BLaER1 treated with 17β-estradiol and CSF1 and Interleukin-3, amounts not matched to agents 10 nM and 100 nM (cell line): ENCODE data around the gene SUGP2.

ENCODE experiments used
- H3K27ac ChIP-seq, 11 experiments: shearing (Covaris generic); formaldehyde crosslinking; 2 replicates each; pipeline ENCODE4 v1.8.1; 2022
- H3K27me3 ChIP-seq, 11 experiments: shearing (Covaris generic); formaldehyde crosslinking; 2 replicates each; pipeline ENCODE4 v1.8.1; 2022
- H3K36me3 ChIP-seq, 11 experiments: shearing (Covaris generic); formaldehyde crosslinking; 2 replicates each; pipeline ENCODE4 v1.8.1; 2022
- H3K4me1 ChIP-seq, 10 experiments: shearing (Covaris generic); formaldehyde crosslinking; 2 replicates each; pipeline ENCODE4 v1.8.1; 2022
- H3K4me2 ChIP-seq, 11 experiments: shearing (Covaris generic); formaldehyde crosslinking; 2 replicates each; pipeline ENCODE4 v1.8.1; 2022
- H3K4me3 ChIP-seq, 10 experiments: shearing (Covaris generic); formaldehyde crosslinking; 2 replicates each; pipeline ENCODE4 v1.8.1; 2022
- H3K9ac ChIP-seq, 11 experiments: shearing (Covaris generic); formaldehyde crosslinking; 2 replicates each; pipeline ENCODE4 v1.8.1; 2022
- H3K9me3 ChIP-seq, 11 experiments: shearing (Covaris generic); formaldehyde crosslinking; replicated peaks in 1 of 11; 2 replicates each; pipeline ENCODE4 v1.8.1; 2022
- H4K20me1 ChIP-seq, 11 experiments: shearing (Covaris generic); formaldehyde crosslinking; 2 replicates each; pipeline ENCODE4 v1.8.1; 2022
- Cebpa-rat ChIP-seq, 11 experiments: shearing (Covaris generic); IDR thresholded peaks; 2 replicates each; pipeline ENCODE4 v1.8.1; 2022

Gene SUGP2

DNA sequence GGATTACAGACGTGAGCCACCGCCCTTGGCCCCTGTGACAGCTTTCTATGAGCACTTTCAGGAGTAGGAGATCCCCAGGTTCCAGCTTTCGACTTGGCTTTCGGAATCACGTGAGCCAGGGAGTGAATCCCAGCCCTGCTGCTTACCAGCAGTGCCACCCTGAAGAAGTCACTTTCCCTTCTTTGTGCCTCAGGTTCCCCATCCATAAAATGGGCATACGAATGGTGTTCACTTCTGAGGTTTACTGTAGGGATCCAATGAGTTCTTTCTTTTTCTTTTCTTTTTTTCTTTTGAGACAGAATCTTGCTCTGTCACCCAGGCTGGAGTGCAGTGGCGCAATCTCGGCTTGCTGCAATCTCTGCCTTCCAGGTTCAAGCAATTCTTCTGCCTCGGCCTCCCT, 88.0 kb downstream of the SUGP2 start:
- Histone ChIP-seq H3K36me3 (peaks cover 0 to 48% (median 0%) of the 10 kb centered on the region in 11 experiments; a peak in 7 of 22 replicates), H3K27me3 (no peaks in the 10 kb centered on the region), H3K9ac (no peak overlapping the region), H3K4me1 (peaks cover 6 to 42% (median 9%) of the 10 kb centered on the region in 10 experiments), H3K9me3 (no peaks in the 10 kb centered on the region), H4K20me1 (no peaks in the 10 kb centered on the region; a peak in 1 of 22 replicates), H3K4me3 (no peak overlapping the region), H3K27ac (no peak overlapping the region), H3K4me2 (no peak overlapping the region)
- TF ChIP-seq Cebpa-rat (IDR thresholded peaks at IDR 0.05): no peak

- Histone ChIP-seq H3K9ac (0 out of 22 replicates have a peak overlapping the region, but pooled peaks of 1 of the 11 experiments have one; percentile 1), H4K20me1 (peaks cover 0 to 13% (median 10%) of the 10 kb centered on the region in 11 experiments; a peak in 12 of 22 replicates), H3K36me3 (peaks cover 0 to 42% (median 5%) of the 10 kb centered on the region in 11 experiments; a peak in 12 of 22 replicates), H3K4me3 (no peak overlapping the region), H3K4me2 (no peak overlapping the region), H3K27ac (no peak overlapping the region), H3K4me1 (peaks cover 17 to 39% (median 22%) of the 10 kb centered on the region in 10 experiments), H3K9me3 (no peaks in the 10 kb centered on the region), H3K27me3 (no peaks in the 10 kb centered on the region)
- no peak for TF ChIP-seq Cebpa-rat (IDR thresholded peaks at IDR 0.05)
Observed at GRCh38 chr19:18943465-18943864, 89.9 kb downstream of the SUGP2 start.

GRCh38 chr19:18942692-18943091, 90.6 kb downstream of the SUGP2 start:
- no peaks in the 10 kb centered on the region for H3K27me3 ChIP-seq
- H3K9me3 ChIP-seq: no peaks in the 10 kb centered on the region
- peak overlapping the region in 2 of 11 experiments; percentile 91 to 94; a peak in 3 of 22 replicates for H3K4me2 ChIP-seq
- H4K20me1 ChIP-seq: peaks cover 0 to 19% (median 14%) of the 10 kb centered on the region in 11 experiments; a peak in 12 of 22 replicates
- H3K9ac ChIP-seq: no peak overlapping the region
- H3K27ac ChIP-seq: no peak overlapping the region
- H3K4me1 ChIP-seq: peaks cover 17 to 45% (median 22%) of the 10 kb centered on the region in 10 experiments
- no peak overlapping the region for H3K4me3 ChIP-seq
- H3K36me3 ChIP-seq: peaks cover 7 to 45% (median 13%) of the 10 kb centered on the region in 11 experiments; a peak in 21 of 22 replicates
- TF ChIP-seq Cebpa-rat (IDR thresholded peaks at IDR 0.05): no peak

GRCh38 chr19:18941628-18942354, 91.5 kb downstream of the SUGP2 start:
- no peaks in the 10 kb centered on the region for H3K9me3 ChIP-seq
- peak overlapping the region; percentile 16 to 68 (median 54); a peak in 16 of 22 replicates for H3K27ac ChIP-seq
- H3K4me3 ChIP-seq: peak overlapping the region in 5 of 10 experiments; percentile 40 to 63 (median 51); a peak in 11 of 20 replicates
- no peaks in the 10 kb centered on the region for H3K27me3 ChIP-seq
- H3K4me1 ChIP-seq: peaks cover 17 to 45% (median 22%) of the 10 kb centered on the region in 10 experiments
- peak overlapping the region in 8 of 11 experiments; percentile 36 to 71 (median 55); a peak in 14 of 22 replicates for H3K9ac ChIP-seq
- no peak for TF ChIP-seq Cebpa-rat (IDR thresholded peaks at IDR 0.05)
- H4K20me1 ChIP-seq: peaks cover 0 to 23% (median 17%) of the 10 kb centered on the region in 11 experiments; a peak in 12 of 22 replicates
- peaks cover 11 to 43% (median 19%) of the 10 kb centered on the region in 11 experiments; a peak in 21 of 22 replicates for H3K36me3 ChIP-seq
- H3K4me2 ChIP-seq: peak overlapping the region; percentile 43 to 94 (median 67); a peak in 21 of 22 replicates
